ENCODE data around the gene METTL17.

- TF ChIP-seq EP300 (IDR thresholded peaks at IDR 0.05) (no peak), CTCF (IDR thresholded peaks at IDR 0.05) (no peak)
These were observed 7.8 kb downstream of the METTL17 start for GRCh38 chr14:20997564-20997963.
